ENCODE results near the gene FNDC1.

Gene FNDC1

DNA sequence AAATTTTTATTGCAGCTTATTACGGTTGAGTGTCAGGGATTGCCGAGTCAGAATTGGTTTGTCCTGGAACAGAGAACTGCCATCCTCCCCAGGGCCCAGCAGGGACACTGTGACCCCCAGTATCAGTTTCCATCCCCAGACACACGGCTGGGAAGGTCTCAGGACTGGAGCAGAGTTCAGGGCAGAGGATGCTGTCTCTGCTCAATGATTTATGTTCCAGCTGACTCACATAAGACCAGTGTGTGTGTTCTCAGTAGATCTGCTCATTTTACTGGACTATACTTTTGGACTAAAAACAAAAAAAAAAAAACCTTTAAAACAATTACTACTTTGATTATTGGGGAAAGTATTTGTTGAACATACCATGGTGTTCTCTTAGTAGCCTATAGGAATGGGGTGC lies 44.2 kb downstream of the FNDC1 start:
- no peak for DNase-seq

DNA sequence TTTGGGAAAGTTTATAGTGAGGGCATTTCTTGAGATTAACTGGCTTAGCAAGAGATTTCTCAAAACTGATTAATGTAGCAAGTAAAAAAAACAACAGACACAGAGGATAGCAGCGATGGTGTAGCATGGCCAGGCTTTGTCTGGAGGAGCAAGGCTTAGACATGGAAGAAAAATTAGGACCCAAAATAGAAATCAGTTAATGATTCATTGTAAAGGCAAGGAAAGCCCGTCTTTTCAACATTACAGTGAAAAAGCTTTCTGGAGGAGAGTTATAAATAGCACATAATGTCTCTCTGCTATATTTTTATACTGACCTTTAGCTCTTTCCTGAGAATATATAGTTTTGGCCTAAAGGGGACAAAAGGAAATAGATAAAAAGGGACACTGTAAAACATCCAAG lies 45.1 kb downstream of the FNDC1 start:
- DNase-seq = no peak

DNA sequence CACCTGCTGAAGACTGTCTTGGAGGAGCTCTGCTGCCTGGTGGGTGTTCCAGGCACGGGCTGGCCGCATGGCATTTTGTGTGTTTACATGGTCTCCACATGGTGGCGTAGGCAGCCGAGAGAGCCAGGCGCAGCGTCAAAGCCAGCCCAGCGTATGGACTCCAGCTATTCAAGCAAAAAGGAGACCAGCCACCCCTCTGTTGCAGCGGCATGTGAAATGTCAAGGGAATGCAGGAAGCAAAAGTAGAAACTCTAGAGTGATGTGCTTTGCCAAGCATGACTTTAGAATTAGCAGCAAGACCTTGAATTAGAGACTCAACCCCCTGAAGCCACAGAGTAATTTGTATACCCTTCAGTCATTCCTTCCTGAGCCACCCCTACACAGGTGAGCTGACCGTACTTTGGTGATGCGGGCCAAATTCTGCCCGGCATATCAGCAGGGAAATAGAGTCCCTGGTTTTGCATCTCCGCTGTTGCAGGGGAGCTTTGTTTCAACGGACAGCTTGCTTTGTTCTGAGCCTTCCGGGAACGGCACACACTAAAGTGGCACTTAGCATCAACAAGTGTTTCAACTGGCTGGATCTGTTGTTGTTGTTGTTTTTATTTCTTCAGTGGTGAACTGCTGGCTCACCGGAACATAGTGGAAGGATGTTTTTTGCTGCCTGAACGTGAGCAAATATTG lies 48.5 kb downstream of the FNDC1 start:
- DNase-seq = peak; percentile 3

DNA sequence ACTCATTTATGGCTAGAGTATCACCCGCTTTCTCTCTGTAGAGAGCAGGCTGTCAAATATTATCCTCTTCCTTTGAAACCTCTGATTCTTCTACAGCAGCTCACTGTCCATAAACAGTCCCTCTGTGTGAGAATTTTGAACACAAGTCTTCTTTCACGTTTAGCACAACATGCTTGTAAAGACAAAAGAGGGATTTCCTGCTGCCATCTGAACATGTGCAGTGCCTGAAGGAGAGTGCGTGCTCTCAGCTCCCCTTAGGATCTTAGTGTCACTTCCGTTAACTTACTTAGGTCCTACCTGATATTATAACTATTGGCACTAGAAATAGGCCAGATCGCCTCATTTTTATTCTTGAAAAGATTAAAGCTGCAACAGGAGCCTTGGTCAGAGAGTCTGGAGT lies 50.9 kb downstream of the FNDC1 start:
- DNase-seq = no peak

DNA sequence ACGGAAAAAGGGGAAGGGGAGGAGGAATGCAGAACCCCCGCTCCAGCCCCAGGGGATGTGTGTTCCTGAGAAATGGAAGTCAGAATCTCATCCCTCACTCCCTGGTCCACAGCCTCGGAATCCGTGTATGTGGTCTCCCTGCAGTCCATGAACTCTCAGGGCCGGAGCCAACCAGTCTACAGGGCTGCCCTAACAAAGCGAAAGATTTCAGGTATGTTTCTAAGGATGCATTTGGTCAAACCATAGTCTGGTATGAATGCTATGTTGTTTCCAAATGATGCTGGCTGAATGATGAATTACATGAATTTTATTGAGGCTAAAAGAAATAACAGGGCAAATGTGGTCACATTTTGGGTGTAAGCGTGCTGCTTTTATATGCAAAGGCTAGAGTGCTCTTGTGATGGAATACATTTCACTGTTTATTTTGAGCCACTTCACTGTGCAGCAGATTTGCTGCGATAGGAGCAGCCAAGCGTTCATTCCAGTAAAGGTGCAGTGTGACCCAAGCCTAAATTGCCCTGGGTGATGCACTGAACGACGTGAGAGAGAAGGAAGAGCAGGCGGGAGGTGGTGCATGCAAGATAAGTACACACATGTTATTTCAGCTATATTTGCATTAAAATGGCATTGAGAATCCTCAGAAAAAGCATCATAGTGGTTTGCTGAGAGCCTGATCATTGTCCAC lies 52.4 kb downstream of the FNDC1 start:
- DNase-seq = no peak

DNA sequence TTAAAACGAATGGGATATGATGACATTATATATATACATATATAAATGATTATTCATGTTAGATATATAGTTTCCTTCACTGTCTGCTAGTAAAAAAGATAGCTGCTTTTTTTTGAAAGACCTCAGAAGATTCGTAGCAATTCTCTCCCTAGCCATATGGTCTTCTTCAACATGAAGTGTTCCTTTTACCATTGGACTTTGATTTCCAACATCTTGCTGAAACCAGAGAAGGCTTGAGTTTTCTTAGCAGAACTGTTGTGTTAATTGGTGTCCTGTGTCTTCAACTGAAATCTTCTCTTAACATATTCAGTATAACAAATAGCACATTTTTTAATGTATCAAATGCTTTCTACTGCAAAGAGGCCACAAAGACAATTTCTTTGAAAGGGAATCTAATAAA lies 55.3 kb downstream of the FNDC1 start:
- no peak for DNase-seq

DNA sequence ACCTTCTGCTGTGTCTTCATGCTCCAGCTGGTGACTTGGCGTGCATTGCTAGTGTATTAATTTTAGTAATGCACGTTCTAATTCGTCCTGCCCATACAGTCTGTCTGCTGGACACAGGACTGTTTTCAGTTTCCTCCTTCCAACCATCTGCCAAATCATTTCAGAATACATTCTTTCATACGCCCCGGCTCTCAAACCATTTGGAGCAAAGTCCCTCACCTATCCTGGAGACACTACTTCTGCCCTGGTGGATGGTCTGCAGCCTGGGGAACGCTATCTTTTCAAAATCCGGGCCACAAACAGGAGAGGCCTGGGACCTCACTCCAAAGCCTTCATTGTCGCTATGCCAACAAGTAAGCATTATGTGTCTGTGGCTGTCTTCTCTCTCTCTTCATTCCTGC lies 60.5 kb downstream of the FNDC1 start:
- DNase-seq = no peak

DNA sequence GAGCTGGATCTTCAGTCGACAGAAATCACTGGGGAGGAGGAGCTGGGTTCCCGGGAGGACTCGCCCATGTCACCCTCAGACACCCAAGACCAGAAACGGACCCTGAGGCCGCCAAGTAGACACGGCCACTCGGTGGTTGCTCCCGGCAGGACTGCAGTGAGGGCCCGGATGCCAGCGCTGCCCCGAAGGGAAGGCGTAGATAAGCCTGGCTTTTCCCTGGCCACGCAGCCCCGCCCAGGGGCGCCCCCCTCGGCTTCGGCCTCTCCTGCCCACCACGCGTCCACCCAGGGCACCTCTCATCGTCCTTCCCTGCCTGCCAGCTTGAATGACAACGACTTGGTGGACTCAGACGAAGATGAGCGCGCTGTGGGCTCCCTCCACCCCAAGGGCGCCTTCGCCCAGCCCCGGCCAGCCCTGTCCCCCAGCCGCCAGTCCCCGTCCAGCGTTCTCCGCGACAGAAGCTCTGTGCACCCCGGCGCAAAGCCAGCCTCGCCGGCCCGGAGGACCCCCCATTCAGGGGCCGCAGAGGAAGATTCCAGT lies 63.0 kb downstream of the FNDC1 start:
- DNase-seq = no peak

DNA sequence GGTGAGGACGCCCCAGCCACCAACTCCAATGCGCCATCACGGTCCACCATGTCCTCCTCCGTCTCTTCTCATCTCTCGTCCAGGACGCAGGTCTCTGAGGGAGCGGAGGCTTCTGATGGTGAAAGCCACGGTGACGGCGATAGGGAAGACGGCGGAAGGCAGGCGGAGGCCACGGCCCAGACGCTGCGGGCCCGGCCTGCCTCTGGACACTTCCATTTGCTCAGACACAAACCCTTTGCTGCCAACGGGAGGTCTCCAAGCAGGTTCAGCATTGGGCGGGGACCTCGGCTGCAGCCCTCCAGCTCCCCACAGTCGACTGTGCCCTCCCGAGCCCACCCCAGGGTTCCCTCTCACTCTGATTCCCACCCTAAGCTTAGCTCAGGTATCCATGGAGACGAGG lies 63.6 kb downstream of the FNDC1 start:
- no peak for DNase-seq

DNA sequence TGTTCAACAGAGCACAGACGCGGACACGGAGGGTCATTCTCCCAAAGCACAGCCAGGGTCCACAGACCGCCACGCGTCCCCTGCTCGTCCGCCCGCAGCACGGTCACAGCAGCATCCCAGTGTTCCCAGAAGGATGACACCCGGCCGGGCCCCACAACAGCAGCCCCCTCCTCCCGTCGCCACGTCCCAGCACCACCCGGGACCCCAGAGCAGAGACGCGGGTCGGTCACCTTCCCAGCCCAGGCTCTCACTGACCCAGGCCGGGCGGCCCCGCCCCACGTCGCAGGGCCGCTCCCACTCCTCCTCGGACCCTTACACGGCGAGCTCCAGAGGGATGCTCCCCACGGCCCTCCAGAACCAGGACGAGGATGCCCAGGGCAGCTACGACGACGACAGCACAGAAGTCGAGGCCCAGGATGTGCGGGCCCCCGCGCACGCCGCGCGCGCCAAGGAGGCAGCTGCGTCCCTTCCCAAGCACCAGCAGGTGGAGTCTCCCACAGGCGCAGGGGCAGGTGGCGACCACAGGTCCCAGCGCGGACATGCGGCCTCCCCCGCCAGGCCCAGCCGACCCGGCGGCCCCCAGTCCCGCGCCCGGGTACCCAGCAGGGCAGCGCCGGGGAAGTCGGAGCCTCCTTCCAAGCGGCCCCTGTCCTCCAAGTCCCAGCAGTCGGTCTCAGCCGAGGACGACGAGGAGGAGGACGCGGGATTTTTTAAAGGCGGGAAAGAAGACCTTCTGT lies 64.3 kb downstream of the FNDC1 start:
- DNase-seq = no peak

DNA sequence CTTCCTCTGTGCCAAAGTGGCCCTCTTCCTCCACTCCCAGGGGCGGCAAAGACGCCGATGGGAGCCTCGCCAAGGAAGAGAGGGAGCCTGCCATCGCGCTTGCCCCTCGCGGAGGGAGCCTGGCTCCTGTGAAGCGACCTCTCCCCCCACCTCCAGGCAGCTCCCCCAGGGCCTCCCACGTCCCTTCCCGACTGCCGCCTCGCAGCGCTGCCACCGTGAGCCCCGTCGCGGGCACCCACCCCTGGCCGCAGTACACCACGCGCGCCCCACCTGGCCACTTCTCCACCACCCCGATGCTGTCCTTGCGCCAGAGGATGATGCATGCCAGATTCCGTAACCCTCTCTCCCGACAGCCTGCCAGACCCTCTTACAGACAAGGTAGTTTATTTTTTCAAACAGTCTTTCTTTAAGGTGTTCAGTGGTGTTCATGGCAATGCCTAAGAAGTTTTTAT lies 64.9 kb downstream of the FNDC1 start:
- DNase-seq = no peak

DNA sequence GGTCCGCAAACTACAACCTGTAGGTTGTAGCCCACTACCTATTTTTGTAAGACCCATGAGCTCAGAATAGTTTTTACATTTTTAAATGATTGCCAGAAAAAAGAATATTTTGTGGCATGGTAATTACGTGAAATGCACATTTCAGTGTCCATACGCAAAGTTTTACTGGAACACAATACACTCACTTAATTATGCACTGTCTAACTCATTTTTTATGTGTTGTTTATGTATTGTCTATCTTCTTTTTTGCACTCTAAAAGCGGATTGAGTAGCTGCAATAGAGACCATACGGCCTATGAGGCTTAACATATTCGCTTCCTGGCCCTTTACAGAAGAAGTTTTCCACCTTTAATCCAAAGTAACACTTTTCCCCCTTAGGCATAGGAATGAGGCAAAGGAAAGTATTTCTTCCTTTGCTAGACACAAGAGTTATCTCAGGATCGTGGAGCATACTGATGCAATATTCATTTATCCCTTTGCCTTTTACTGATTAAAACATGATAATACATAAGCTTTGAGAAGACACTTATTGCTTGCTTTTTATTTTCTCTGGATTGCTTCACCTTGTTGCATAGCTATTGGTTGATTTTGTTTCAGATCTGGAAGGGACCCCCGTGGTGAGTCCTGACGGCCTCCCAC lies 69.8 kb downstream of the FNDC1 start:
- DNase-seq = no peak

DNA sequence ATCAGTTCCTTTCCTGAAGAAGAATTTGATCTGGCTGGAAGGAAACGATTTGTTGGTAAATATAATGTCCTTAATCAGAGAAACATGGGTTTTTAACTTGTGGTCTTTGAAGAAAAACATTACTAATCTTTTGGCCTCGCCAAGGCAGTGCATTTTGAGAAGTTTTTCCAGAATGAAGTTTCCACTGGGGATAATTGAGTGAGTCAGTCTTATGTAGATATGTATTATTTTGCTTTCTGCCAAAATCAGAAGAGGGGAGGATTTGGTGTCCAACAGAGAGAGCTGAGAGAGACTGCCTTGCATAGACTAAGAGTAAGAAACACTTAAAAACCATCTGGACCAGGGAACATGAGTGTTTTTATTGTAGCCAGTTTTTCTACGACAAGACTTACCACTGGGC lies 79.9 kb downstream of the FNDC1 start:
- DNase-seq = no peak

DNA sequence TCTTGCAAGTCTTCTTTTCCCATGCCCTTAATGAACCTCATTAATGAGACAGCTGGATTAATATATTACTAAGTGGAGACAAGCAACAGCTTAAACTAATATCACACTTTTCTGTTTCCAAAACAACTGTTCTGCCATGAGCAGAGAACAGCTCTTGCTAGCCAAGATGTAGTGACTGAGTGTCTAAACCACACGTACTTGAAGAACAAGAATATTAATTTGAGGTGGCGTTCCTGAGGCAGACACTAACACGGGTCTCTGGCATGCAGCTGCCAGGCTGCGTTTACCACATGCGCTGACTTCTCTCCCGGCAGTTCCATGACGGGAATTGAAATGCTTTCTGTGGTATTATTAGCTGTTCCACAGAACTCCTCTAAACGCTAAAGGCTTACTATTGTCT lies 80.6 kb downstream of the FNDC1 start:
- DNase-seq = no peak

DNA sequence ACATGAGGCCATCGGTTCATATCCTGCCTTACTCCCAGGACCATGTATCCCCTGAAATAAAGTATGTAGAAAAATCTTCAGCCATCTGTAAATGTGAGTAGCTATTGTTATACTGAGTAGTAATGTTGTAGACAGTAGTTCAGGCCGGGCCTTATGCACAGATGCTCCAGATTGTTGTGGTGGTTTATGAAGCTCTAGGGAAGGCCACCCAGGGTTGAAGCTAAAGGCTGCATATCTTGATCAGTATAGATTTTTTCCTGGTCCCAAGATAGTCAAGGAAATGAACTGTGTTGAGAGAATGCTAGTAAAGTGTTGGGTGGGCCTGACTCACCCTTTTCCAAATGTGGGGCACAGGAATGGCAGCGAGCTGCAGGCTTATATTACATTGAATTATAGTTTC lies 81.4 kb downstream of the FNDC1 start:
- DNase-seq = no peak

DNA sequence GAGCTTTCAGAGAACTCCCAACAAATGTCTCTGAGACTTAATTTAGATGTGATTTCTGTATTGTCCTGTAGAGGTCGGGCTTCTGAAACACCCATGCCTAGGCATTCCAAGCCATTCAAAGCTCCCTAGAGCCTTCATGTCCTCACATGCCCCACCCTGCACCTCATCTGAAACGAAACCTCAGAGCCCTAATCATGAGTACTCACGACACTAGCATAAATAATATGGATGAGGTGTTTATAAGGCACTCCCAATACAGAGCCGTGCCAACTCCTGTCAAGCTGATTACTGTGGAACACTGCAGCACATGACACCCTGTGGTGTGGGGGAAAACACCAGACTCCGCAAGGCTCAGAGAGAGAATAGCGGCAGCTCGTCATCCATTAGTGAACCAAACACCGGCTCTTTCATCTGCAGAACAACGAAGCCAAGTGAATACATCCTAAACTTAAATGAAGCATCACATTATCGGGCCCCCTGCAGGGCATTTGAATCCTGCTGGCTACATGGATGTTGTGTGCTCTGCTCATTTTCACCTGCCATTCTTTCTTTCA lies 83.8 kb downstream of the FNDC1 start:
- no peak for DNase-seq

DNA sequence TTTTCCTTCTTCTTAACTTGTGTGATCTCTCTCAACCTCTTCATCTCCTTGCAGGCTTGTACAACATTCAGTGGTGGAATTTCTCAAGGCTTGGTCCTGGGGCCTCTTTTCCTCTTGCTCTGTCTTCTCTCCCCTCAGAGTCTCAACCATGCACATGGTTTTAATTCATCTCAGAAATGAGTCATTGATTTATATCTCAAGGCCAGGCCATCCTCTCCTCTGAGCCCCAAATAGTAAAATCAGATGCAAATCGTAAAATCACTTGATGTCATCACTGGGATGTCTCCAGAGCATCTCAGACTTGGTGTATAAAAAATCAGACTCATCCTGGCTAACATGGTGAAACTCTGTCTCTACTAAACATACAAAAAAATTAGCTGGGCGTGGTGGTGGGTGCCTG lies 85.0 kb downstream of the FNDC1 start:
- no peak for DNase-seq

DNA sequence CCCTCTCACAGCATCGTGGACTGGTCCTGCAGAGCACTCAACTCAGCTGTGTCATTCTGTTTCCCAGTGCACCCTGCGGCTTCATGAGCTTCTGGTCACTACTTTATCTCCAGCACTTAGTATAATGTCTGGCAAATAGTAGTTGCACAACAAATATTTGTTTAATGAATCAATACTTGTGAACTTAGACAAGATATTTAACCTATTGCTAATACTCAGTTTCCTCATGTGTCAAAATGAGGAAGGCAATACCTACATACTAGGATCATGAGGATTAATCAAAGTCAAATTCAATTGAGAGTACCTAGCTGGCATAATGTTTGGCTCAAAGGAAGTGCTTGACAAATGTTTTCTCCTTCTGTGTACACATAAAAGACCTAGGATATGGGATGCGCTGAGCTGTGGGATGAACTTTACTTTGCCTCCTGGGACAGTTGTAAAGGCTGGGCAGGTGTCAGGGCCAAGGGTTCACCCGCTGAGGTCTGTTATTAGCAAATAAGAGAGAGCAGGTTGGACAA lies 86.3 kb downstream of the FNDC1 start:
- DNase-seq = no peak

DNA sequence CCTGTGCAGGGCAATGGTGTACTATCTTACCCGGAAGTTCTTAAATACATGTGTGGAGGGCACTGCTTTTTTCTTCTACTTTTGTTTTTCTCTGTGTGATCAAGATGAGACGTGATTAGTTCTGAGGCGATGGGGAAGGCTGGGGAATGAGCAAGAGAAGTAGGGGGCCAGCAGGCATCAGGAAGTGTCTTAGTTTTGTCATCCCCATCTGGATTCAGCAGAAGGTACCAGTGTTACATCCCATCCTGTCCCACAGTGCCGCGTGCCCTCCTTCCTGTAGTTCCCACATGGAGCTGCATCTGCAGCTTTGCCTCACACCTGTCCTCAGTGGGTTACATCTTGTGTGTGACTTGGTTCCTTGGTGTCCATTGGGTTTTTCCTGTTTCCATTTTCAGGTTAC lies 86.9 kb downstream of the FNDC1 start:
- no peak for DNase-seq

DNA sequence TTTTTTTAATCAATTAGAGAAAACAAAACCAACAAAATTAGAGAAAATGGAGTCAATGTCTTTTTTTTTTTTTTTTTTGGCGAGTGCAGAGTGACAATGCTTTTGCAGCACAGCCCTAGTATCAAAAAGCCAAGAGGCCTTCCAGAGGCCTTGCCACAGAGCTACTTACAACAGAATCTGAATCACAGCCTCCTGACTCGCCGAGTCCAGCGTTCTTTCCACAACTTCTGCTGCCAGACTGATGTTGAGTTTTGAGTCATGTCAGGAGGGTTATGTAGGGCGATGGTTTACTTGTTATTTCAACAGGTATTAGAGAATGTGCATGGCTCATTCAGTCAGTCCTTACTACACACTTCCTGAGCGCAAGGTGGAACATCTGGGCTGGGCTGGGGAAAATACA lies 88.6 kb downstream of the FNDC1 start:
- no peak for DNase-seq

DNA sequence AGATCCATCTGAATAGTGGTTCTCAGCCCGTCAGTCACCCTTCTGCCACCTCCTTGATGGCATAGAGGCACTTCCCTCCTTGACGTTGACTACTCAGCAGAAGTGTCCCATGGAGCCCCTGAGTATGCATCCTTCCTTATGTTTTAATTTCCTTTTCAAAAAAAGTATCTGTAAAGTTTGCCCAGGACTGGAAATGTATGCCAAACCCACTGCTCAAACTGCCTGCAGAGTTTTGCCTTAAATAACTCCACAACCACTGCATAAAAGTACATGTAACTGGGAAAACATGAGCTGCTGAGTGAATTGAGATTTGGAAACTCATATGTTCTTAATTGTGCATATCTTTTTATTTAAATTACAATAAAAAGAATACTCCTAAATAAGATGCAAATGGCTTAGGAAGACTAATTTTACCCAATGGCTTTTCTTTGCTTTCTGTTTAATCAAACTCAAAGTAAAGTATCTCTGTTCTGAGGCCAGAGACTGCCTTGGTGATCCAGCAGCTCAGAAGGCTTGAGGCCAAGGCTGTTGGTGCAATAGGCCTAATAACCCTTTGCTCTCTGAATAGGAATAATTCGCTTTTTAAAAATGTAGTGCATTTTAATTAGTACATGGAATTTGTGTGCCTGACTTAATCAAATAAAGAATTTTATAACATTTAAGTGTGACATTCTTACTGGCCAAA lies 90.4 kb downstream of the FNDC1 start:
- no peak for DNase-seq

DNA sequence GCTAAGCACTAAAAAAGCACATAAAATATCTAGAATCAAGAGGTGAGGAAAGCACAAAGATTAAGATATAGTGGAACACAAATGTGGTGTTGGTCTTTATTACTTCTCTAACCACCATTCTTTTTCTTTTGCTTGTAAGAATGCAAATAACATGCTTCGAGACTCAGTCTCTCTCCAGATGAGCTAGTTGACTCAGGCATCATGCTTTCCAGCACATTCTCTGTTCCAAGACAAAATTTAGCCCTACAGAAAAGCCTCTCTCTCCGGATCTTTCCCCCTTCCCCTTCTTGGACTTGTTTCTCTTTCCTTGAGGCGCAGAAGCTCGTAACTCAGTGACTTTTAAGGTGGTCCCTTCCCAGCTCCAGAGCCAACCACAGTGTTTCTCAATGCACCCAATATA lies 91.0 kb downstream of the FNDC1 start:
- DNase-seq = no peak

Data from stimulated activated CD4-positive, alpha-beta T cell treated with anti-CD3 and anti-CD28 coated beads, Interleukin-12 subunit alpha, Interleukin-12 subunit beta, amount 100 ng/mL, for 4 hours (primary cell).